ENCODE results near the gene TRHDE. TPM values are rescaled to one million over a fixed set of nuclear protein-coding genes. Genes with fewer than 3 reads are reported as not detected.

Gene TRHDE
- total RNA-seq, 1 experiment from 2014 or later: 3.5 TPM

DNA sequence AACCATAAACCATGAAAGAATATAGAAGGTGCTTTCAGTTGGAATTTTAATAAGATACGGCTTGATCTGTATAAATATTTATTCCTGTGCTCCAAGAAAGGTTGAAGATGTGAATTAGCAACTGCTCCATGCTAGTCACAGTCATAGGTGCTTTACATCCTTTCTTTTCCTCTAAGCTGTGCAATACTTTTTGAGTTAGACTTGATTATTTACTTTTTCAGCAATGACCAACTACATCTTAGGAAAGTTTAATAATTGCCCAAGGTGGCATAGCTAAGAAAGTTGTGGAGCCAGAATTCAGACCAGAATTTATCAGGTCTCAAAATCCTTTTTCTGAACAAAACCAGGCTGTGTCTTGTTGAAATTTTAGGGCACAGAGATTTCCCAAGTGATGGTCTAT, 13.7 kb downstream of the TRHDE start:
- H3K4me3 ChIP-seq (ENCODE audit: insufficient read depth, low read depth, low read length): no peak overlapping the region

GRCh38 chr12:72286526-72286925, 14.4 kb downstream of the TRHDE start:
- no peak overlapping the region for H3K4me3 ChIP-seq (ENCODE audit: insufficient read depth, low read depth, low read length)
- H3K27me3 ChIP-seq (ENCODE audit: control insufficient read depth, insufficient read depth, low read length): no peaks in the 10 kb centered on the region
- no peak for DNase-seq
- no peaks in the 10 kb centered on the region for H3K36me3 ChIP-seq (replicated peaks; ENCODE audit: control insufficient read depth, insufficient read depth, low read length)

More for the DNA sequence above, 13.7 kb downstream of the TRHDE start:
- no peaks in the 10 kb centered on the region for H3K36me3 ChIP-seq (replicated peaks; ENCODE audit: control insufficient read depth, insufficient read depth, low read length)
- DNase-seq: no peak
- H3K27me3 ChIP-seq (ENCODE audit: control insufficient read depth, insufficient read depth, low read length): no peaks in the 10 kb centered on the region

GRCh38 chr12:72288436-72288835, 16.3 kb downstream of the TRHDE start:
- DNase-seq: no peak
- Histone ChIP-seq H3K27me3 (ENCODE audit: control insufficient read depth, insufficient read depth, low read length) (no peaks in the 10 kb centered on the region), H3K4me3 (ENCODE audit: insufficient read depth, low read depth, low read length) (no peak overlapping the region), H3K36me3 (replicated peaks; ENCODE audit: control insufficient read depth, insufficient read depth, low read length) (no peaks in the 10 kb centered on the region)

DNA sequence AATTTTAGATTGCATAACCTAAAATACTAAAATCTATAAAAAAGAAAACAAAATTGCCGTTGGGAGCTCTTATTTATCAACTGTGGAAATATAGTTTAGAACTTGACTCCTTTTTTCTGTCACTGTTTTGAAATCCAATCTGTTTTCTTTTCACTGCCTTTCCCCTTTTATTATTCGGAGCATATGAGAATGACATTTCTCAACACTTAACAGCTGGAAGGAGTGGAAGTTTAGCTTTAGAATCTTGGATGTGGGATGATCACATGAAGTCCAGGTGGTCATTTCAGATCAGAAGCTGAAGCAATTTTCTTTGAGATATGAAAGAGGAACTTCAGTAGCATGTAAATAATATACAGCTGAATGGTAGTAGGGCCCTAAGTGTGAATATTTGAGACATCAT, 16.7 kb downstream of the TRHDE start:
- H3K27me3 ChIP-seq (ENCODE audit: control insufficient read depth, insufficient read depth, low read length): no peaks in the 10 kb centered on the region
- H3K36me3 ChIP-seq (replicated peaks; ENCODE audit: control insufficient read depth, insufficient read depth, low read length): no peaks in the 10 kb centered on the region
- H3K4me3 ChIP-seq (ENCODE audit: insufficient read depth, low read depth, low read length): no peak overlapping the region

GRCh38 chr12:72289633-72290032, 17.5 kb downstream of the TRHDE start:
- DNase-seq: no peak
- Histone ChIP-seq H3K36me3 (replicated peaks; ENCODE audit: control insufficient read depth, insufficient read depth, low read length) (no peaks in the 10 kb centered on the region), H3K27me3 (ENCODE audit: control insufficient read depth, insufficient read depth, low read length) (no peaks in the 10 kb centered on the region), H3K4me3 (ENCODE audit: insufficient read depth, low read depth, low read length) (no peak overlapping the region)

More for the DNA sequence above, 16.7 kb downstream of the TRHDE start:
- no peak for DNase-seq

DNA sequence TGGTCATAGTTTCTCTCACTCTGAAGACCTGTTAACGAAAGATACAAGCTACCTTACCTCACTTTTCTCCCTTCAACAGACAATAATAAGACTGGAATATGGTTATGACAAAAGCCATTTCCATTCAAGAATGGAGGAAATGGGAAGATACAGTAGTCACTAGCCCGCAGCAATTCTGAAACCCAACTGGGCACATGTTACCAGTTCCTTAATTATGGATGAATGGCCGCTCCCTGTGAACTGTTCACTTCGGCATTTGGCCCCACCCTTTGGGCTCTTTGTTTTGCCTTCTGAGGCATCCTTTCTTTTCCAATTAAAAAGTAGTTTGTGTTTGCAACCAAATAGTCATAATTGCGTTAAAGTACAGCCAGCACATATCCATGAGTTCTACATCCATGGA, 19.0 kb downstream of the TRHDE start:
- H3K27me3 ChIP-seq (ENCODE audit: control insufficient read depth, insufficient read depth, low read length): no peaks in the 10 kb centered on the region
- DNase-seq: no peak

GRCh38 chr12:72293701-72294100, 21.5 kb downstream of the TRHDE start:
- Histone ChIP-seq H3K4me3 (ENCODE audit: insufficient read depth, low read depth, low read length) (no peak overlapping the region), H3K36me3 (replicated peaks; ENCODE audit: control insufficient read depth, insufficient read depth, low read length) (no peaks in the 10 kb centered on the region), H3K27me3 (ENCODE audit: control insufficient read depth, insufficient read depth, low read length) (no peaks in the 10 kb centered on the region)
- DNase-seq: no peak

More for the DNA sequence above, 19.0 kb downstream of the TRHDE start:
- H3K4me3 ChIP-seq (ENCODE audit: insufficient read depth, low read depth, low read length): no peak overlapping the region
- no peaks in the 10 kb centered on the region for H3K36me3 ChIP-seq (replicated peaks; ENCODE audit: control insufficient read depth, insufficient read depth, low read length)

- no peak for DNase-seq
- H3K36me3 ChIP-seq (replicated peaks; ENCODE audit: control insufficient read depth, insufficient read depth, low read length): no peaks in the 10 kb centered on the region
- no peak overlapping the region for H3K4me3 ChIP-seq (ENCODE audit: insufficient read depth, low read depth, low read length)
- no peaks in the 10 kb centered on the region for H3K27me3 ChIP-seq (ENCODE audit: control insufficient read depth, insufficient read depth, low read length)
Measured at GRCh38 chr12:72295101-72295500, 22.9 kb downstream of the TRHDE start.

- Histone ChIP-seq H3K36me3 (replicated peaks; ENCODE audit: control insufficient read depth, insufficient read depth, low read length) (no peaks in the 10 kb centered on the region), H3K27me3 (ENCODE audit: control insufficient read depth, insufficient read depth, low read length) (no peaks in the 10 kb centered on the region), H3K4me3 (ENCODE audit: insufficient read depth, low read depth, low read length) (no peak overlapping the region)
- DNase-seq: no peak
Measured at GRCh38 chr12:72295744-72296143, 23.6 kb downstream of the TRHDE start.

DNA sequence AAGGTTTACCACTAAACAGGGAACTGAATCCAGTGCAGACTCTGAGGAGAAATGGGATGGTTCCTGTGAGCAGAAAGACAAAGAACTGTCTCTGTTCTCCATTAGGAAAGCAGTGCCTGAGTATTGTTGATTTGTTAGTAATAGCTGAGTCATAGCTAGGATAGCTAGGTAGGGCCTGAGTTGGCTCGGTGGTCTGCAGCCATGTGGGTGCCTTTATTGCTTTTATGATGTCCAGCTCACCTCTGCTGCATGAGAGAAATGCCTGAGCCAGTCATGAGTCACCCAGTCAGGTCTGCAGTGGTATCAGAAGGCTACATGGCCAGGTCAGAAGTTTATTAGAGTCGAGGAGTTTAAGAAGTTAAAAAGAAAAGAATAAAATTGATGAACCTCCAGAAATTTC, 24.2 kb downstream of the TRHDE start:
- DNase-seq: no peak
- no peak overlapping the region for H3K4me3 ChIP-seq (ENCODE audit: insufficient read depth, low read depth, low read length)
- H3K36me3 ChIP-seq (replicated peaks; ENCODE audit: control insufficient read depth, insufficient read depth, low read length): no peaks in the 10 kb centered on the region
- H3K27me3 ChIP-seq (ENCODE audit: control insufficient read depth, insufficient read depth, low read length): no peaks in the 10 kb centered on the region

DNA sequence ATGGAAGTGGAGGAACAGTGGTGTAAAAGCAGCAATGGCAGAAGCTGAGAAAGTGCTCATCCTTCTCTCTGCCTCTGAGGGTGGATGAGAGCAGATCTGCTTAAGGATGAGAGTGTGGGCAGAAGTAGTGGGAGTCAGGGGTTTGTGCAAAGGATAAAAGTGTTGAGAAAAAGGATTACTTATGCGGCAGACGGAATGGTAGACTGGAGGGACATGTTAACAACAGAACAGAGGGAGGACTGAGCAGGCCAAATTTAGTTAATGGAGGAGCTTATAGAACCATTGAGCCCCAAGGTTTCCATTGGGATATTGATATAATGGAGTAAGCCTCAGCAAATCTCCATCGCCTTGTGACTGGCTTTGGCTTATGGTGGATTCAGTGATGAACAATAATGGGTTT, 25.5 kb downstream of the TRHDE start:
- DNase-seq: no peak
- Histone ChIP-seq H3K36me3 (replicated peaks; ENCODE audit: control insufficient read depth, insufficient read depth, low read length) (no peaks in the 10 kb centered on the region), H3K4me3 (ENCODE audit: insufficient read depth, low read depth, low read length) (no peak overlapping the region), H3K27me3 (ENCODE audit: control insufficient read depth, insufficient read depth, low read length) (no peaks in the 10 kb centered on the region)

- H3K36me3 ChIP-seq (replicated peaks; ENCODE audit: control insufficient read depth, insufficient read depth, low read length): no peaks in the 10 kb centered on the region
- H3K27me3 ChIP-seq (ENCODE audit: control insufficient read depth, insufficient read depth, low read length): no peaks in the 10 kb centered on the region
- DNase-seq: no peak
- H3K4me3 ChIP-seq (ENCODE audit: insufficient read depth, low read depth, low read length): no peak overlapping the region
Measured at GRCh38 chr12:72300728-72301127, 28.6 kb downstream of the TRHDE start.

DNA sequence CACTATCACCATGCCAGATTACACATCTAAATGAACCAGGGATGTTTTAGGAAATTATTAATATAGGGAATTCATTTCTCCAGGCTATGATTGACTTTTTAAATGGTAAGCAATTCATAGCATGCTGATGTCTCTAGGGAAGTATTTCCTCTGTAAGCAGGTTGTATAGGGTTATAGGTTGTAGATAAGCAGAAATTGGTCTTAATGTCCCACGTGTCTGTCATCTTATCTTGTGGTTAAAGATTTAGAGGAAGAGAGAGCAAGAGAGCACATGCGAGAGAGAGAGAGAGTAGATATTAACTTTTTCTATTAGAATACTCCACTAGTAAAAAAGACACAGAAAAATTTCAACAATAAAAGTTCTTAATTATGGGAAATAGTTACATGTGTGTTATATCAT, 32.6 kb downstream of the TRHDE start:
- no peak for DNase-seq
- Histone ChIP-seq H3K4me3 (ENCODE audit: insufficient read depth, low read depth, low read length) (no peak overlapping the region), H3K27me3 (ENCODE audit: control insufficient read depth, insufficient read depth, low read length) (no peaks in the 10 kb centered on the region), H3K36me3 (replicated peaks; ENCODE audit: control insufficient read depth, insufficient read depth, low read length) (no peaks in the 10 kb centered on the region)

DNA sequence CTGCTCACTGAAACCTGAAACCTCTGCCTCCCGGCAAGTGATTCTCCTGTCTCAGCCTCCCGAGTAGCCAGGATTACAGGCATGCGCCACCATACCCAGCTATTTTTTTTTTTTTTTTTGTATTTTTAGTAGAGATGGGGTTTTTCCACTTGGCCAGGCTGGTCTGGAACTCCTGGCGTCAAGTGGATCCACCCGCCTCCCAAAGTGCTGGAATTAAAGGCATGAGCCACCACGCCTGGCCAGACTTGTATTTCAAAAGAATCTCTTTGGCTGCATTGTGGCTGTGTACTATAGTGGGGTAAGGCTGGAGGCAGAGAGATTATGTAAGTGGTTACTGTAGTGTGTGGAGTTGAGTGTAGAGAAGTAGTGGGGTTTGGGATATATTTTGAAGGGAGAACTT, 35.1 kb downstream of the TRHDE start:
- Histone ChIP-seq H3K27me3 (ENCODE audit: control insufficient read depth, insufficient read depth, low read length) (no peaks in the 10 kb centered on the region), H3K36me3 (replicated peaks; ENCODE audit: control insufficient read depth, insufficient read depth, low read length) (no peaks in the 10 kb centered on the region), H3K4me3 (ENCODE audit: insufficient read depth, low read depth, low read length) (no peak overlapping the region)
- no peak for DNase-seq

DNA sequence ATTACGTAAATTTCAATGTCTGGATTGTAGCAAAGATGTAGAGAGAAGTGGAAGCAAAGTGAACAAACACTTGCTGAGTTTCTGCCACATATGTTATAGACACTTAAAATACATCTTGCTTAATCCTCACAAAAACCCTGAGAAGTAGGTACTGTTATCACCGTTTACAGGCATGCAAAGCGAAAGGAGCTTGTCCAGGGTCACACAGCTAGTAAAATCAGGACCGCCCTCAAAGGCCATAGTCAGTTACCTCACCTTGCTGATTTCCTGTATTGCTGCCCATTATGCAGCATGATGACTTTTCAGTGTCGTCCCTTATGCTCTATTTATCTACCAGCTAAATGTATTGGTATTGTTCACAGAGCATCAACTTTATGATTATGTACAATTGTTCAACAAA, 39.8 kb downstream of the TRHDE start:
- Histone ChIP-seq H3K4me3 (ENCODE audit: insufficient read depth, low read depth, low read length) (no peak overlapping the region), H3K36me3 (replicated peaks; ENCODE audit: control insufficient read depth, insufficient read depth, low read length) (no peaks in the 10 kb centered on the region), H3K27me3 (ENCODE audit: control insufficient read depth, insufficient read depth, low read length) (no peaks in the 10 kb centered on the region)
- DNase-seq: no peak

DNA sequence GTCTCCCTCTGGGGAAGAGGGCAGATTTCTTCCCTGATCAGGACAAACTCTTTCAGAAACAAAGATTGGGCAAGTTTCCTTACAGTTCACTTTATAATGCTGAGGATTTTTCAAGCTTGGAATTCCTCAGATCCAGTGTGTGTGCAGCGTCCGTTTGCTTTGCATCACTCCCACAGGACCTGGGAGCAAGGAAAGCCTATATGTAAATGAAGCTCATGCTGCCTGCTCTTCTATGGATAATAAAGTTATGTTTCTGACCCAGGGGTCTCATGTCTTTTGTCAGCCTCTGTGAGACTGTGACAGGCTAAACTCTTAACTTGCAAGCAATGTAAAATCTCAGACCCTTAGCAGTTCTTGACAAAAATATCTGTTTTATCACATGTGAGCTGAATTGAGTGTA, 41.6 kb downstream of the TRHDE start:
- H3K27me3 ChIP-seq (ENCODE audit: control insufficient read depth, insufficient read depth, low read length): no peaks in the 10 kb centered on the region
- no peaks in the 10 kb centered on the region for H3K36me3 ChIP-seq (replicated peaks; ENCODE audit: control insufficient read depth, insufficient read depth, low read length)
- DNase-seq: no peak
- H3K4me3 ChIP-seq (ENCODE audit: insufficient read depth, low read depth, low read length): no peak overlapping the region

Measured in H7 (cell line).